Fibroblast of lung (primary cell): Measurements from ENCODE around the gene L3MBTL4.

Experiments
- EZH2 ChIP-seq: IDR thresholded peaks from 2 replicates; pipeline ENCODE4 v1.5.1; 2012; ENCODE audit warnings: low read length, control low read depth, mild to moderate bottlenecking; ENCODE audit errors: missing control alignments
- TF ChIP-seq, protein P1 (sequence below), 2 donors: IDR thresholded peaks in 1 of 2; conservative IDR thresholded peaks in 1 of 2; 1 replicate in 1 of 2; 2 replicates in 1 of 2; pipeline ENCODE4 v1.5.1; 2011 to 2012; ENCODE audit warnings: low read length in 2 of 2, control low read depth in 1 of 2, inconsistent platforms in 1 of 2, low read depth in 1 of 2, mild to moderate bottlenecking in 1 of 2

DNA sequence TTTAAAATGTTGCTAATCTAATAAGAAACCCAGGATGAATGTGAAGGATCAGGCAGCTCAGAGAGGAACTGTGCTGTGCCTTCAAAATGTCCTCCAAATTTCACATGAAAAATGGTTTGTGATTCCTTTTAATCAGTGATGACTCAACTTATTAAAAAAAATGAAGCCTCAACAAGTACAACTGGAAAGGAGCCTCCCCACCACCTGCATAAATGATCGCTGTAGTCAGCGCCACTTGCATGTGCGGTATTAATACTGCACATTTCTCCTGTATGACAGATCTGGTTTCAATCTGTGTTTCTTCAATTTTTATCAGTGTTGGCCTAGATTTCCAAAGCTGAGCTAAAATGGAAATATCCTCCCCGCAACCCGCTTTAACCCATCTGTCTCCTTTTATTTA, 404.4 kb downstream of the L3MBTL4 start:
- TF ChIP-seq, protein P1, sequence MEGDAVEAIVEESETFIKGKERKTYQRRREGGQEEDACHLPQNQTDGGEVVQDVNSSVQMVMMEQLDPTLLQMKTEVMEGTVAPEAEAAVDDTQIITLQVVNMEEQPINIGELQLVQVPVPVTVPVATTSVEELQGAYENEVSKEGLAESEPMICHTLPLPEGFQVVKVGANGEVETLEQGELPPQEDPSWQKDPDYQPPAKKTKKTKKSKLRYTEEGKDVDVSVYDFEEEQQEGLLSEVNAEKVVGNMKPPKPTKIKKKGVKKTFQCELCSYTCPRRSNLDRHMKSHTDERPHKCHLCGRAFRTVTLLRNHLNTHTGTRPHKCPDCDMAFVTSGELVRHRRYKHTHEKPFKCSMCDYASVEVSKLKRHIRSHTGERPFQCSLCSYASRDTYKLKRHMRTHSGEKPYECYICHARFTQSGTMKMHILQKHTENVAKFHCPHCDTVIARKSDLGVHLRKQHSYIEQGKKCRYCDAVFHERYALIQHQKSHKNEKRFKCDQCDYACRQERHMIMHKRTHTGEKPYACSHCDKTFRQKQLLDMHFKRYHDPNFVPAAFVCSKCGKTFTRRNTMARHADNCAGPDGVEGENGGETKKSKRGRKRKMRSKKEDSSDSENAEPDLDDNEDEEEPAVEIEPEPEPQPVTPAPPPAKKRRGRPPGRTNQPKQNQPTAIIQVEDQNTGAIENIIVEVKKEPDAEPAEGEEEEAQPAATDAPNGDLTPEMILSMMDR (conservative IDR thresholded peaks at IDR 0.05 in 1 of 2, IDR thresholded peaks at IDR 0.05 in 1 of 2; ENCODE audit: low read depth in 1 of 2, low read length in 2 of 2): no peak
- TF ChIP-seq EZH2: no peak
